IPS-NIHi7 (cell line): ENCODE results near the gene METTL15.
A peak's percentile ranks its signal among the peaks of the same experiment; 100 is the strongest.
"Not testable (repeated sequence)": the region's sequence is repeated elsewhere in the genome, so short reads cannot be mapped to it uniquely, and the experiment has no call there.

ENCODE experiments used
- DNase-seq: peaks from one replicate; pipeline ENCODE4 v3.0.0; 2012; ENCODE audit warnings: mixed read lengths; ENCODE audit errors: extremely low spot score

METTL15 gene

DNA sequence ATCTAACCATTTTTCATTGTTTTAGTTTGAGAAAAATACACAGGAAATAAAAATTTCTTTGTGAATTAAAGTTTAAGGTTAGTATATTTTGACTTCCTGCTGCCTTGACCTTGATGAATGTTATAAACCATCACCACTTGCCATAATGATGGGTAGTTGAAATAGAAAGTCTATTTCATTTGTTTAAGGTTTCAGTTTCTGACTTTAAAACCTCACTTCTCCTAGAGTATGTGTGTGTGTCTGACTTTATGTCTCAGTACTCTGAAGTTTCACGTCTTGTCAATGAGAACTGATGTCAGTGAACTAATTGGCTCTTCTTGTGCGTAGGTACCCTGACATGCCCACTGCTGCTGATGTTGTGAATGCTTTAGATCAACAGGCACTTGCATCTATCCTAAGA lies 188.2 kb downstream of the METTL15 start:
- no peak for DNase-seq

DNA sequence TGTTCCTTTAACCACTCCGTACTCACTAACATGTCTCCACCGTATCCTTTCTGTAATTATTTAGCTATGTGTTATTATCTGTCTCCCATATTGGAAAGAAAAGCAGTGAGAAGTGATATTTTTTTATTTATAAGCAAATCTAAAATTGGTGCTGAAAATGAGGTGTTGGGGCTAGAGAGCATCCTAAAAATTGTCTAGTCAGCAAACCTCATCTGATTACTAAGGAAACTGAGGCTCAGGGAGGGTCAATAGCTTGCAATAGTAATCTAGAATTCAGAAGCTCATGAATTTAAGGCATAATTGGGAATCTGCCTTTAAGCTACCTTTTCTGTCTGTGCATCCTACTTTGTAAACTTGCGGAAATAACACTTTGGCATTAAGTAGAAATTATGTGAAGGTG lies 190.0 kb downstream of the METTL15 start:
- no peak for DNase-seq

DNA sequence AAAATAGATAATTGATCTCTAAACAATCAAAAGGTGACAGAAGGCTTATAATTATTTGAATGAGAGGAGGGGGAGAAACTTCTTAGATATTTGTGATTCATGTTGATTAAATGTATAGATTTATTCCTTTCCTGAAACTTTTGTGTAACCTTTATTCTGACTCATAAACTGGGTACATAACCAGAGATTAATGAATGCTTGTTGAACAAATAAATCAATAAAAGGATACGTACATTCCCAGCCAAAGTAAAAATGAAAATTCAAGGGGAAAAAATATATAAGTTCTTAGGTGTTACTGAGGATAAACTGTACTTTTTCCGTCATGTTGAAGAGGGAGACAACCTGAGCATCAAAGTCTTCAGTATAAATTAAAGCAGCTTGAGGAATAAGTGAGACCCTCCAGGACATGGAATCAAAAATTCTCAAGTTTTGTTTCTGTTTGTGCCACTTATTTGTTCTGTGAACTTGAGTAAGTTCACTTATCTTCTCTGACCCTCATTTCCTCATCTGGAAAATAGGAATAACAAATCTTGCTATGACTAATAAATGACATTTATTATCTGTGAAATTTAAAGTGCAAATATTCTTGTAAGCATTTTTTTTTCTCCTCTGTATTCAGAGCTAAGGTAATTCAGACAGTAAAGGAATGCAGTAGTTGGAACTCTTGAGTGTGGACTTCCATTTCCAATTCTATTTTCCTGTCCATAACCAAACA lies 195.4 kb downstream of the METTL15 start:
- no peak for DNase-seq

DNA sequence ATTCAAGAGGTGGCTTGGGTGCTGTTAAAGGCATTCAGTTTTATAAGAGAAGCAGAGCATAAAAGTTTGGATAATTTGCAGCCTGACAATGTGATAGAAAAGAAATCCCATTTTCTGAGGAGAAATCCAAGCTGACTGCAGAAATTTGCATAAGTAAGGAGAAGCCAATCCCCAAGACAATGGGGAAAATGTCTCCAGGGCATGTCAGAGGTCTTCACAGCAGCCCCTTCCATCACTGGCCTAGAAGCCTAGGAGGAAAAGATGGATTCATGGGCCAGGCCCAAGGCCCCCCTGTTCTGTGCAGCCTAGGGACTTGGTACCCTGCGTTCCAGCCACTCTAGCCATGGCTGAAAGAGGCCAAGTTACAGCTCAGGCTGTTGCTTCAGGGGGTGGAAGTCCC lies 207.3 kb downstream of the METTL15 start:
- no peak for DNase-seq

DNA sequence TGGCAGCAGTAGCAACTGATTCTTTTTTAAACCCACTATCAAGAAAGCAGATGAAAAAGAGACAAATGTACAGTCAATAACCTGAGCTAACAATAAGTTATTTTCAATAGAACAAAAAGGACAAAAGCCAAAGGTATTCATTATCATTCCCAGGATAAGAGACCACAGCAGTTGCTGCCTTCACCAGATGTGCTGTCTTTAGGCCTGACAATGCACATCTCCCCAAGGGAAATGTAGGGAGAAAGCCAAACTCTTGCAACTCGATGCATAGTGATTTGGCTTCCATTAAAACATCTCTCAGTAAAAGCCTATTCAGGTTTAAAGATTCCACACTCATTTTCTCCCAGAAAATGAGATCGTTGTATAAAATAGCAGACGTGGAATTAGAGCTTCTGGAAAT lies 210.7 kb downstream of the METTL15 start:
- no peak for DNase-seq

DNA sequence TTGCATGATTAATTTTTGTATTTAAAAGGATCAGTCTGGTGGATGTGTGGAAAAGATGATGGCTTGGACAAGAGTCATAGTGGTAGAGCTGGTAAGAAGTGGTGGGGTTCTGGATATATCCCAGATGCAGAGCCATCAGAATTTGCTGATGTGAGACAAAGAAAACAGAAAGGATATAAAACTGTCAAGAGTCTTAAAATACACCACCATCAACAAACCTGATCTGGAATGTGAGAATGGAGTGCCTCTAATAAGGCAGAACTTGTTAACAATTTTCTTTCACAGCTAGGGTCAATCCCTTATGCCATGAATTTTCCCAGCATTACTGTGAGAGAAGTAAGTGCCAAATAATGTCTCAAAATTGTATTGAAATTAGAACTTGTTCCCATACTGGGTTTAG lies 215.4 kb downstream of the METTL15 start:
- no peak for DNase-seq

DNA sequence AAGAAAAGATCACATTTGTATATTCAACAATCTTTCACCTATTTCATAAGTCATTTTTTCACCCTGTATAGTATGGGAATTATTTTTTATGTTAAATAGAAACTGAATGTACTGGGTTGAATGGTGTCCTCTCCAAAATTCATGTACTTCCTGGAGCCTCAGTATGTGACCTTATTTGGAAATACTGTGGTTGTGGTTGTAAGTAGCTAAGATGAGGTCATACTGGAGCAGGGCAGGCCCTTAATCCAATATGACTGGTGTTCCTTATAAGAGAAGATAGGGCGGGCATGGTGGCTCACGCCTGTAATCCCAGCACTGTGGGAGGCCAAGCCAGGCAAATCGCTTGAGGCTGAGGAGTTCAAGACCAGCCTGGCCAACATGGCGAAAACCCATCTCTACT lies 224.2 kb downstream of the METTL15 start:
- DNase-seq: not testable (repeated sequence)

DNA sequence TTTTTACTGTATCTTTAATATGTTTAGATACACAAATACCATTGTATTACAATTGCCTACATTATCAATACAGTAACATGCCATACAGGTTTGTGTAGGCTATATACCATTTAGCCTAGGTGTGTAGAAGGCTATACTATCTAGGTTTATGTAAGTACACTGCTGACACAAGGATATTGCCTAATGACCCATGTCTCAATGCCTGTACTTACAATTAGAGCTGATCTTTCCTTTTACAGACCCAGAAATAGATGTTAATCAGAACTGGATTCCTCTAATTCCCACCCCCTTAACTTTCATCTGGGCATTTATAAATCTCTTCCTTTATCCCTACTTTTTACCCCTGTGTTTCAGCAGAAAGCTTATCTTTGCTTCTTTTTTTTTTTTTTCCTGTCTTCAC lies 229.5 kb downstream of the METTL15 start:
- no peak for DNase-seq

DNA sequence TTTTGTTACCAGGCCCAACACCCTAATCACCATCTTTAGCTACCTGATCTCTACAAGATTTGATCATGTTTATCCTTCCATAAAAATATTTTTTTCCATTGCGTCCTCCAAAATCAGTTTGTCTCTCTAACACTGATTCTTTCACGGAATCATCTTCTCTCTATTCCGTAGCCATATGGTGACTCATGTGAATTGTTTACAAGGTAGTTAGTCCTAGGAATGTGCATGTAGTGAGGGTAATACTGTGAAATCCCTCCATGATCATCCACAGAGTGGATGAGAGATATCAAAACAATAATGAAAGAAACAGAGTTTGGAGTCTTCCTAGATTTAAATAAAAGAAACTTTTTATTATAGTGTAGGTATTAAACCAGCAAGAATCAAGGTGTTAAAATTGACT lies 230.2 kb downstream of the METTL15 start:
- DNase-seq: no peak

DNA sequence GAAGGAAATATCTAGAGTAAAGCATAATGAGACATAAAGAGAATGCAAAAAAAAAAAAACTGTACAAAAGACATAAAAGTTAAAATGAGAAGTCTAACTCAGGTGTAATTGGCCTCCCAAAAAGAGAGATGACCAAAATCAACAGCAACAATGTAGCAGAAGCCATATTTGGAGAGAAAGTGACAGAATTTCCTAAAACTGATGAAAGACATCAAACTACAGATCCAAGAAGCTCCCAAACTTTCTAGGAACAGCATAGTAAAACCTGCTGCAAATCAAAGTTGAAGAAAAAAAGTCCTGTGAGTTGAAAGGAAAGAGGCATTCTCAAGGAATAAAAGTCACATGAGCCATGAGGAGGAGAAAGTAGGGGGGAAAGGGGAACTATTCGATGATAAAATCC lies 231.3 kb downstream of the METTL15 start:
- no peak for DNase-seq

DNA sequence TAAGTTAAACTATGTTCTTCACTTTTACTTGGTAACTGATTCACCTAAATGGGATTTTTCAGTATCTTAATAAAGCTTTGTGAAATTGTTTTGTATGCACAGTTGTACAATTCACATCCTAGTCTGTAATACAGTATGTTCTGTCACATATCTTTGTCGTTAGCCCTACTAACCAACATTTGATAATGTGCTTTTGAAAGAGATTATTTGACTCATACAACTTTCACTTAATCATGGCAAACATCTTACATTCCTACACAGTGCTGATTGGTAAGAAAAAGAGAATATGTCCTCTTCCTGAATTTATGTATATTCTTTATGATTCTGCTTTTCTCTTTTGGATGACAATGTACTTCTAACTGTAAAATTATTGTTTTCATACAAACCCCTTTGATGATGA lies 234.5 kb downstream of the METTL15 start:
- DNase-seq: no peak

DNA sequence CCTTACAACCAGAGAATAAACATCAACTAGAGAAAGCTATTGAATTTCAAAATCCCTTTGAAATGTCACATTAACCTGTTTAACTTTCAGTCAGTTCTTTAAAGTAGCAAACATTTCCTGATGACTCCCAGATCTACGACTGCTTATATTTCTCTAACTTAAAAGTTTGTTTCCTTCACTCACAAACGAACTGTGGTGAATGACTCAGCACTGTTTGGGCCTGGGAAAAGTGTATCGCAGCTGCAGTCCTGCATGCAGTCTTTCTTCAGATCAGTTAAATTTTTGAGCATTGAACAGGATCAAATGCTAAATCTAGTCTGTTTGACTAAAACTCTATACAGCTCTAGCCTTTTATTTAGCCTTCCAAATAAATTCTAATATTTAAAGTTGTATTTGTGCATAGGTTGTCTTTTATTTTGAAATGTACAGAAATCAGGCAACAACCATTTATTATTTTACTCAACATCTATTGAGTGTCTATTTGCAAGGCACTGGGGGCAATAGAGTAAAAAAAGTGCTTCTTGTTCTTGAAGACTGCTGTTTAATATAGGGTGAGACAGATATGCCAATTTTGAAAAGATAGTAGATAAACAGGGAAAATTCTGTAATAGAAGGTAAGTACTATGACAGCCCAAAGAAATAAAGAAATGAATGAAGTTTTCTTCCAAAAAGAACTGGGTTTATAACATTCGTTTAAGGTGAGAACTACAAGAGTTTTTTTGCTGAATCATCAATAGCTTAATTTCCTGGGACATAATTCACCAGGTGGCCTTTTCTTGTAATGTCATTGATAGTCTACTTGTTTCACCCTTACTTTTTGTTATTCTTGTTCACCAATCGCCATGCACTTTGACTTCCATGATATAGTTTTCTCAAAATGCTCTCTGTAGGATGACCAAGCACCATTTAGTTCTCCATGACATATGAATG lies 235.4 kb downstream of the METTL15 start:
- DNase-seq: peak; percentile 10

DNA sequence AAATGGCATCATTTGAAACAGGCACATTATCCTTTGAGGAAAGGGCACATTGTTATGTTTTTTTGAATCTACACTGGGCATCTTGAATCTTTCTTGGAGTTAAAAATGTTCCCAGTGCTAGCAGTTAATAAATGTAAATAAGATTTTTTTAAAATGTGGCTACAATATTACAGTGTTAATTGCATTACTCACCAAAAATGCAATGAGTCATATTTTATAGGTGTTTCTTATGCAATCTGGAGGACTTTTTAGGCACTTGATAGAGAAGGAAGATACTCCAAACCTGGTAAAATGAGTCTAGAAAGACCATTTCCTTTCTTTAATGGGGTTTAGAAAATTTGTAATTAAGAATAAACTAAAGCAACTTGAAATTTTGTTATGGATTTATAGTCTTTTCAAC lies 238.0 kb downstream of the METTL15 start:
- DNase-seq: no peak

DNA sequence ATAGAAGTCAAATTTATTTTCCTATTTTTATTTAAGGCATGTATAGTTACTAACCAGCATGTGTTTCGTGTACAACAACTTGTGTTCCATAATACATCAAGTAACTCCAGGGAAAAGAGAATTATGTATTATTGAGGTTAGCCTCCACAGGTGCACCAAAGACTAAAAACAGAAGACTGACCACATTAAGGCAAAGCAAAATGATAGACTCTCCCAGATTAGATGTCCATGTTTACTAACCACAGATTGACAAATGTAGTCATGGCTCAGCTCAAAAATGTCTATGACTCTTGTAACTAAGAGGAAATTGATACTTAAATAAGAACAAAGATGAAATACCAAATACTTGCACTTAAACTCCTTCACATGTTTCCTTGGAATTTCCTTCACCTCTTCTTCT lies 238.5 kb downstream of the METTL15 start:
- no peak for DNase-seq

DNA sequence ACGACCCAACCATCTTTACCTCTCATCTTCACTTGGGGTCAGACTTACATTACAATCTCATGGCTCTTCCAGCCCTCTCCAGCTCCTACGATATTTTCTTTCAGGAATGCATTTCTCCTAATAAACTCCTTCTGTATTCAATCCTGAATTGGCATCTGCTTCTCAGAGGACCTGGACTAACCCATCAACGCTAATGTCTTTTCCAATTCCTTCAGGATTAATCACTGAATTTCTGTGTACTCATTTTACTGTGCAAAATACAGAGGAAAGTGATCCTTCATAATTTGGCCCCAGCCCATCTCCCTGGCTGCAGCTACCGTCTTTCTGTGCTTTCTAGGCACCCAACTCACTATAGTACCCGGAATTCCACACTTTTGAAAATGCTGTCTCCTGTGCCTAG lies 239.2 kb downstream of the METTL15 start:
- DNase-seq: no peak

DNA sequence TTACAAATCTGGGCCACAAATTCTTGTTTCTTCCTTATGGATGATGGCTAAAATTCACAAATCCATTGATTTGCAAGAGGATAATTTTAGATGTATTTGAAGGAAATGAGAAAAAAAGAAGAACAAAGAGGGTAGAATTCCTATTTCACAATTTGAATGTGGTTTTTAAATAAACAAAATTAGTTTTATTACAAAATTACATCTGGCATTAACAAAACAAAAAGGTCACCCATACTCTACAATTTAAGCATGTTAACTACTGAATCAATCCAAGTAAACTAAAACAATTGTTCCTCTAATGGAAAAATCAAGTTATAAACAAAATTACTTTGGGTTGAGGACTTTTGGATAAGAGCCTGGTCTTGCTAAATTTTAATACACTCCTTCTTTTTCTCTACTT lies 242.0 kb downstream of the METTL15 start:
- no peak for DNase-seq

DNA sequence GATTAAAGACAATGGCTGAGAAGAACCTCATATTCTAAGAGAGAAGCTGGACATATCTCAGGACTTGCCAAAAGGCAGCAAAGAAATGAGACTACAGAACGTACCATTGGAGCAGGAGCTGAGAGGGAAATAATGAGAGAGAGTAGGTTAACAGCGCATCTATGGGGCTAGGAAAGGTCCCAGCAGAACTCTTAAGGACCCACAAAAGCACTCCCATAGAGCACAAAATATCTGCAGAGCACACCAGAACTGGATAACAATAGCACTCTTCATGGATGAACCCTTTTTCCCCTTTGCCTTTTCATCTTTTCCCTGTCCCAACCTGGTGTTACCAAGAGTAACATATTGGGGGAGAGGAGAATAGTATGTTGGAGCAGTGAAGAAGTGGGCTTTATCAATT lies 245.8 kb downstream of the METTL15 start:
- DNase-seq: no peak

DNA sequence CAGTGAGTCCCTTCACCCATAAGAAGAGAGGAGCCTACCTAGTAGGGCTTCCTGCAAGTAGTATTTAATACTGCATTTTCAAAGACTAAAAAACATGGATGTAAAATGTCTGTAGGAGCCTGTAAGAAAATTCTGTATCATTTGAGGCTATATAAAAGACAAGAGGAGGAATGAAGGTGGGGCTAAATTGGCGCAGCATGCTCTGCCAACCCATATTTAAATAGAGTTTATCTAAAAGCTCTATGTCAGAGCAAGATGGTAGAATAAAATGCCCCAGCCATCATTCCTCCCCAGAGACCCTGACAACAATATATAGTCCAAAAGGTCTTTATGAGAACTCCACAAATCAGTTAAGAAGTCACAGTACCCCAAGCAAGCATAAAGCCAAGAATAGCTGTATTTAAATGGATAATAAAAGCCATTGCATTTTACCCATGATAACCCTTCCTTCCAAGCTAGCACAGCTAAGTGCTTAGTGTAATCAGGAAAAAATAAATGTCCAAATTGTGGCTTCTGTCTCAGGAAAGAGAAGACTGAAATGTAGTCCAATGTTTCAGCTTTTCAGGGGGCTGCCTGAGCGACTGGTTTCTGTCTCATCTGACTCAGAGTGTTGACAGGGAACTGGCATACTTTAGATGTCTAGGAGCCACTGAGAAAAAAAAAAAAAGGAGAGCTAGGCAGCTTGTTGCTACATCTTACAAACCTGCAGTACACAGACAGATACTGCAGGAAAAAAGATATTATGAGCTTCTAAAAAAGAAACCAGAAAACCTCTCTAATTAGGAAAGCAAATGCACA lies 258.6 kb downstream of the METTL15 start:
- no peak for DNase-seq

DNA sequence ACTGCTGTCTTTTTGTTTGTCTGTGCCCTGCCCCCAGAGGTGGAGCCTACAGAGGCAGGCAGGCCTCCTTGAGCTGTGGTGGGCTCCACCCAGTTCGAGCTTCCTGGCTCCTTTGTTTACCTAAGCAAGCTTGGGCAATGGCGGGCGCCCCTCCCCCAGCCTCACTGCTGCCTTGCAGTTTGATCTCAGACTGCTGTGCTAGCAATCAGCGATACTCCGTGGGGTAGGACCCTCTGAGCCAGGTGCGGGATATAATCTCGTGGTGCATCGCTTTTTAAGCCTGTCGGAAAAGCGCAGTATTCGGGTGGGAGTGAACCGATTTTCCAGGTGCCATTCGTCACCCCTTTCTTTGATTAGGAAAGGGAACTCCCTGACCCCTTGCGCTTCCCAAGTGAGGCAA lies 269.9 kb downstream of the METTL15 start:
- DNase-seq: not testable (repeated sequence)
